Activated CD8-positive, alpha-beta T cell treated with anti-CD3 and anti-CD28 coated beads, Interleukin-2, amount 10 ng/mL, durations not matched to agents 7 days and 5 days (primary cell): Measurements from ENCODE around the gene NRXN3. TPM values are rescaled to one million over a fixed set of nuclear protein-coding genes. Genes with fewer than 3 reads are reported as not detected.

Experiments used
- ATAC-seq: fragments of 150-1000 bp; cut with Tn5 transposase; one replicate; pipeline ENCODE4 v1.10.0; 2021; ENCODE audit warnings: moderate library complexity
- CTCF ChIA-PET: fragments of 350-600 bp; sonication (Branson Sonifier 250); formaldehyde crosslinking; loops from one replicate; lab custom pipeline; 2021; ENCODE audit warnings: antibody characterized with exemption; lab: Charles Lee
- POLR2A ChIA-PET: fragments of 350-600 bp; sonication (Branson Sonifier 250); formaldehyde crosslinking; loops from one replicate; lab custom pipeline; 2021; ENCODE audit warnings: antibody characterized with exemption; lab: Charles Lee
- DNase-seq: peaks from one replicate; pipeline ENCODE4 v3.0.0-alpha.2; 2020
- H3K27ac Mint-ChIP-seq: one replicate; pipeline ENCODE4 v1.8.0; 2021; ENCODE audit warnings: mild to moderate bottlenecking, mixed read lengths
- H3K27me3 Mint-ChIP-seq: one replicate; pipeline ENCODE4 v1.8.0; 2021; ENCODE audit warnings: low read depth, mixed read lengths
- H3K36me3 Mint-ChIP-seq: one replicate; pipeline ENCODE4 v1.8.0; 2021; ENCODE audit warnings: low read depth, mixed read lengths
- H3K4me1 Mint-ChIP-seq: one replicate; pipeline ENCODE4 v1.8.0; 2021; ENCODE audit warnings: low read depth, mixed read lengths
- H3K4me3 Mint-ChIP-seq: one replicate; pipeline ENCODE4 v1.8.0; 2021; ENCODE audit warnings: mild to moderate bottlenecking, mixed read lengths
- H3K9me3 Mint-ChIP-seq: one replicate; pipeline ENCODE4 v1.8.0; 2022; ENCODE audit warnings: mixed read lengths; ENCODE audit not compliant: insufficient read depth
- total RNA-seq, 2 experiments: library from RNA; stranded (reverse); gene quantifications; one replicate each; pipeline ENCODE4 v1.2.3, GENCODE V29; 2021

Gene NRXN3
- total RNA-seq, 2 experiments from 2014 or later, result not detected

- POLR2A ChIA-PET, result no interaction called here
- no peaks in the 10 kb centered on the region for H3K36me3 Mint-ChIP-seq
- H3K27ac Mint-ChIP-seq, result no peak overlapping the region
- CTCF ChIA-PET, result no interaction called here
- DNase-seq, result peak; percentile 21
- no peak for ATAC-seq
- no peaks in the 10 kb centered on the region for H3K9me3 Mint-ChIP-seq
- peaks cover 7% of the 10 kb centered on the region for H3K4me1 Mint-ChIP-seq
- no peaks in the 10 kb centered on the region for H3K27me3 Mint-ChIP-seq
- no peak overlapping the region for H3K4me3 Mint-ChIP-seq
Measured at GRCh38 chr14:78254911-78255461, 84.8 kb downstream of the NRXN3 start.

GRCh38 chr14:78259831-78260230, 89.7 kb downstream of the NRXN3 start:
- Mint-ChIP-seq H3K9me3 (no peaks in the 10 kb centered on the region), H3K36me3 (no peaks in the 10 kb centered on the region), H3K27me3 (no peaks in the 10 kb centered on the region), H3K4me1 (peaks cover 7% of the 10 kb centered on the region), H3K27ac (no peak overlapping the region), H3K4me3 (no peak overlapping the region)
- POLR2A ChIA-PET, result no interaction called here
- DNase-seq, result no peak
- no peak for ATAC-seq
- CTCF ChIA-PET, result no interaction called here

- Mint-ChIP-seq H3K27ac (no peak overlapping the region), H3K27me3 (no peaks in the 10 kb centered on the region), H3K4me1 (no peaks in the 10 kb centered on the region), H3K4me3 (no peak overlapping the region), H3K36me3 (no peaks in the 10 kb centered on the region), H3K9me3 (no peaks in the 10 kb centered on the region)
- ATAC-seq, result no peak
- no peak for DNase-seq
- POLR2A ChIA-PET, result no interaction called here
- CTCF ChIA-PET, result no interaction called here
Measured at GRCh38 chr14:78278464-78279250, 108.5 kb downstream of the NRXN3 start.

- ChIA-PET CTCF (no interaction called here), POLR2A (no interaction called here)
- H3K27me3 Mint-ChIP-seq, result no peaks in the 10 kb centered on the region
- H3K9me3 Mint-ChIP-seq, result no peaks in the 10 kb centered on the region
- no peaks in the 10 kb centered on the region for H3K36me3 Mint-ChIP-seq
- DNase-seq, result no peak
- H3K4me3 Mint-ChIP-seq, result no peak overlapping the region
- ATAC-seq, result no peak
- no peaks in the 10 kb centered on the region for H3K4me1 Mint-ChIP-seq
- no peak overlapping the region for H3K27ac Mint-ChIP-seq
Measured at GRCh38 chr14:78282437-78282836, 112.3 kb downstream of the NRXN3 start.

GRCh38 chr14:78286210-78286609, 116.0 kb downstream of the NRXN3 start:
- POLR2A ChIA-PET, result no interaction called here
- H3K4me3 Mint-ChIP-seq, result no peak overlapping the region
- no peaks in the 10 kb centered on the region for H3K36me3 Mint-ChIP-seq
- DNase-seq (no peak), ATAC-seq (no peak)
- no peaks in the 10 kb centered on the region for H3K27me3 Mint-ChIP-seq
- no peaks in the 10 kb centered on the region for H3K4me1 Mint-ChIP-seq
- no peak overlapping the region for H3K27ac Mint-ChIP-seq
- CTCF ChIA-PET, result no interaction called here
- no peaks in the 10 kb centered on the region for H3K9me3 Mint-ChIP-seq

GRCh38 chr14:78292003-78292402, 121.8 kb downstream of the NRXN3 start:
- Mint-ChIP-seq H3K4me3 (no peak overlapping the region), H3K27ac (no peak overlapping the region), H3K9me3 (no peaks in the 10 kb centered on the region), H3K36me3 (no peaks in the 10 kb centered on the region), H3K27me3 (no peaks in the 10 kb centered on the region), H3K4me1 (no peaks in the 10 kb centered on the region)
- CTCF ChIA-PET, result no interaction called here
- no peak for ATAC-seq
- DNase-seq, result no peak
- POLR2A ChIA-PET, result no interaction called here

- no peak overlapping the region for H3K4me3 Mint-ChIP-seq
- no peak overlapping the region for H3K27ac Mint-ChIP-seq
- no peaks in the 10 kb centered on the region for H3K36me3 Mint-ChIP-seq
- POLR2A ChIA-PET, result no interaction called here
- H3K9me3 Mint-ChIP-seq, result no peaks in the 10 kb centered on the region
- no peak for DNase-seq
- CTCF ChIA-PET, result no interaction called here
- no peaks in the 10 kb centered on the region for H3K4me1 Mint-ChIP-seq
- H3K27me3 Mint-ChIP-seq, result peaks cover 5% of the 10 kb centered on the region
- ATAC-seq, result no peak
Measured at GRCh38 chr14:78297858-78298257, 127.7 kb downstream of the NRXN3 start.

- no peak for DNase-seq
- H3K4me3 Mint-ChIP-seq, result no peak overlapping the region
- no peak overlapping the region for H3K27ac Mint-ChIP-seq
- H3K4me1 Mint-ChIP-seq, result no peaks in the 10 kb centered on the region
- ATAC-seq, result no peak
- no peaks in the 10 kb centered on the region for H3K9me3 Mint-ChIP-seq
- H3K27me3 Mint-ChIP-seq, result peaks cover 5% of the 10 kb centered on the region
- ChIA-PET POLR2A (no interaction called here), CTCF (no interaction called here)
- H3K36me3 Mint-ChIP-seq, result no peaks in the 10 kb centered on the region
Measured at GRCh38 chr14:78298298-78298697, 128.1 kb downstream of the NRXN3 start.

- H3K27ac Mint-ChIP-seq, result no peak overlapping the region
Measured at GRCh38 chr14:78302841-78303240, 132.7 kb downstream of the NRXN3 start.

GRCh38 chr14:78307671-78308070, 137.5 kb downstream of the NRXN3 start:
- no peak for ATAC-seq
- Mint-ChIP-seq H3K9me3 (no peaks in the 10 kb centered on the region), H3K4me3 (no peak overlapping the region), H3K27me3 (peaks cover 5% of the 10 kb centered on the region), H3K36me3 (no peaks in the 10 kb centered on the region), H3K4me1 (no peaks in the 10 kb centered on the region), H3K27ac (no peak overlapping the region)
- CTCF ChIA-PET, result no interaction called here
- no peak for DNase-seq
- POLR2A ChIA-PET, result no interaction called here

More at GRCh38 chr14:78302841-78303240, 132.7 kb downstream of the NRXN3 start:
- ChIA-PET POLR2A (no interaction called here), CTCF (no interaction called here)
- Mint-ChIP-seq H3K27me3 (peaks cover 7% of the 10 kb centered on the region), H3K4me1 (no peaks in the 10 kb centered on the region), H3K9me3 (no peaks in the 10 kb centered on the region), H3K4me3 (no peak overlapping the region), H3K36me3 (no peaks in the 10 kb centered on the region)
- no peak for ATAC-seq
- no peak for DNase-seq

GRCh38 chr14:78308079-78308478, 137.9 kb downstream of the NRXN3 start:
- ChIA-PET POLR2A (no interaction called here), CTCF (no interaction called here)
- no peak for DNase-seq
- Mint-ChIP-seq H3K27me3 (peaks cover 5% of the 10 kb centered on the region), H3K36me3 (no peaks in the 10 kb centered on the region), H3K9me3 (no peaks in the 10 kb centered on the region), H3K4me1 (no peaks in the 10 kb centered on the region), H3K4me3 (no peak overlapping the region), H3K27ac (no peak overlapping the region)
- no peak for ATAC-seq

GRCh38 chr14:78310272-78310671, 140.1 kb downstream of the NRXN3 start:
- CTCF ChIA-PET, result no interaction called here
- no peaks in the 10 kb centered on the region for H3K4me1 Mint-ChIP-seq

More at GRCh38 chr14:78310272-78310671, 140.1 kb downstream of the NRXN3 start:
- Mint-ChIP-seq H3K36me3 (no peaks in the 10 kb centered on the region), H3K27me3 (peaks cover 5% of the 10 kb centered on the region), H3K4me3 (no peak overlapping the region), H3K27ac (no peak overlapping the region), H3K9me3 (no peaks in the 10 kb centered on the region)
- ATAC-seq (no peak), DNase-seq (no peak)
- POLR2A ChIA-PET, result no interaction called here
